GM12891 (cell line): Measurements from ENCODE around the gene STK25.

ENCODE experiments used
- PAX5 ChIP-seq: IDR thresholded peaks from 2 replicates; pipeline ENCODE4 v1.6.1; 2011; ENCODE audit warnings: low read length, moderate library complexity, mild to moderate bottlenecking; ENCODE audit not compliant: insufficient read depth, severe bottlenecking
- POLR2A ChIP-seq: IDR thresholded peaks from 2 replicates; pipeline ENCODE4 v1.6.1; 2011; ENCODE audit warnings: low read depth, low read length, control low read depth
- POLR2AphosphoS5 ChIP-seq: IDR thresholded peaks from 2 replicates; pipeline ENCODE4 v1.6.1; 2011; ENCODE audit warnings: low read depth, low read length, control low read depth
- SPI1 ChIP-seq: IDR thresholded peaks from 2 replicates; pipeline ENCODE4 v1.6.1; 2011; ENCODE audit warnings: low read depth, low read length, control low read depth
- TAF1 ChIP-seq: IDR thresholded peaks from 2 replicates; pipeline ENCODE4 v1.6.1; 2011; ENCODE audit warnings: low read depth, low read length, control low read depth

GRCh38 chr2:241534701-241535375, 26.5 kb upstream of the STK25 start:
- TF ChIP-seq TAF1 (no peak), POLR2AphosphoS5 (no peak), POLR2A (no peak), PAX5 (no peak), SPI1 (no peak)
